DND-41 (cell line): ENCODE measurements around the gene TTLL9.
A peak's percentile ranks its signal among the peaks of the same experiment; 100 is the strongest.

ENCODE experiments used
- ATAC-seq: fragments of 200-7000 bp; cut with Tn5 transposase; 3 replicates; pipeline ENCODE4 v1.9.1; 2021; ENCODE audit warnings: low read depth; ENCODE audit not compliant: insufficient read depth
- DNase-seq: peaks from one replicate; pipeline ENCODE4 v3.0.0-alpha.2; 2020
- H2AFZ ChIP-seq: 2 replicates; pipeline ENCODE4 v1.6.0; 2012; ENCODE audit warnings: low read depth, low read length
- H3K27ac ChIP-seq: 2 replicates; pipeline ENCODE4 v1.5.1; 2012; ENCODE audit warnings: low read length, inconsistent platforms
- H3K27me3 ChIP-seq: fragments of 200-600 bp; sonication (generic); 2 replicates; pipeline ENCODE4 v1.6.0; 2012; ENCODE audit warnings: low read length, mild to moderate bottlenecking, inconsistent platforms; ENCODE audit not compliant: insufficient read depth, poor library complexity
- H3K36me3 ChIP-seq: 2 replicates; pipeline ENCODE4 v1.5.1; 2012; ENCODE audit warnings: low read length, inconsistent platforms; ENCODE audit not compliant: insufficient read depth
- H3K4me1 ChIP-seq: 2 replicates; pipeline ENCODE4 v1.5.1; 2012; ENCODE audit warnings: mild to moderate bottlenecking, low read length; ENCODE audit not compliant: insufficient read depth
- H3K4me2 ChIP-seq: 2 replicates; pipeline ENCODE4 v1.6.0; 2012; ENCODE audit warnings: mild to moderate bottlenecking, moderate library complexity, low read length, inconsistent platforms; ENCODE audit not compliant: insufficient read depth
- H3K4me3 ChIP-seq, 2 experiments: fragments of 200-600 bp in 1 of 2; shearing (Covaris generic) in 1 of 2; 2 replicates each; pipeline ENCODE4 v1.5.1; 2012 to 2016; ENCODE audit warnings: inconsistent platforms in 2 of 2, low read length in 2 of 2, mild to moderate bottlenecking in 2 of 2, low read depth in 1 of 2, moderate library complexity in 1 of 2
- H3K79me2 ChIP-seq: 2 replicates; pipeline ENCODE4 v1.6.0; 2012; ENCODE audit warnings: low read length, inconsistent platforms; ENCODE audit not compliant: insufficient read depth
- H3K9ac ChIP-seq: 2 replicates; pipeline ENCODE4 v1.6.0; 2012; ENCODE audit warnings: low read depth, mild to moderate bottlenecking, inconsistent platforms, low read length, moderate library complexity
- H3K9me3 ChIP-seq: 2 replicates; pipeline ENCODE4 v1.5.1; 2012; ENCODE audit warnings: low read length, moderate library complexity, mild to moderate bottlenecking, inconsistent platforms; ENCODE audit not compliant: insufficient read depth, severe bottlenecking
- H4K20me1 ChIP-seq: 2 replicates; pipeline ENCODE4 v1.6.0; 2012; ENCODE audit warnings: low read length; ENCODE audit not compliant: insufficient read depth
- CTCF ChIP-seq: IDR thresholded peaks from 2 replicates; pipeline ENCODE4 v1.5.1; 2012; ENCODE audit warnings: borderline replicate concordance, low read length, moderate library complexity, mild to moderate bottlenecking; ENCODE audit not compliant: poor library complexity, severe bottlenecking; ENCODE audit errors: extremely low read depth
- EZH2 ChIP-seq: IDR thresholded peaks from 3 replicates; pipeline ENCODE4 v1.6.1; 2012; ENCODE audit warnings: borderline replicate concordance, low read depth, mild to moderate bottlenecking, moderate library complexity, low read length, inconsistent platforms; ENCODE audit not compliant: severe bottlenecking

Gene TTLL9

GRCh38 chr20:31954500-31954899 lies 84.1 kb downstream of the TTLL9 start:
- Histone ChIP-seq H3K27me3 (peaks cover 13% of the 10 kb centered on the region), H3K36me3 (peaks cover 10% of the 10 kb centered on the region), H3K27ac (no peak overlapping the region), H3K4me3 (no peak overlapping the region), H4K20me1 (peaks cover 18% of the 10 kb centered on the region), H2AFZ (no peak overlapping the region), H3K79me2 (peaks cover 23% of the 10 kb centered on the region), H3K4me1 (peaks cover 19% of the 10 kb centered on the region), H3K4me2 (no peak overlapping the region), H3K9ac (no peak overlapping the region), H3K9me3 (no peaks in the 10 kb centered on the region)
- DNase-seq (no peak), ATAC-seq (no peak)
- no peak for TF ChIP-seq CTCF
- no peak for TF ChIP-seq EZH2

- Histone ChIP-seq H3K4me3 (no peak overlapping the region), H3K27me3 (peaks cover 16% of the 10 kb centered on the region), H2AFZ (no peak overlapping the region), H3K9me3 (no peaks in the 10 kb centered on the region), H3K79me2 (no peaks in the 10 kb centered on the region), H3K36me3 (no peaks in the 10 kb centered on the region), H3K4me1 (peaks cover 4% of the 10 kb centered on the region), H3K27ac (no peak overlapping the region), H3K9ac (no peak overlapping the region), H3K4me2 (no peak overlapping the region), H4K20me1 (no peaks in the 10 kb centered on the region)
- TF ChIP-seq CTCF (no peak), EZH2 (no peak)
- ATAC-seq (no peak), DNase-seq (peak; percentile 22)
Observed at GRCh38 chr20:31956556-31957526, 86.4 kb downstream of the TTLL9 start.

GRCh38 chr20:31962761-31963160 lies 92.3 kb downstream of the TTLL9 start:
- Histone ChIP-seq H2AFZ (no peak overlapping the region), H3K36me3 (no peaks in the 10 kb centered on the region), H3K4me1 (no peaks in the 10 kb centered on the region), H3K4me2 (no peak overlapping the region), H3K27ac (no peak overlapping the region), H3K9me3 (no peaks in the 10 kb centered on the region), H3K79me2 (no peaks in the 10 kb centered on the region), H3K27me3 (peaks cover 7% of the 10 kb centered on the region), H3K9ac (no peak overlapping the region), H3K4me3 (no peak overlapping the region), H4K20me1 (0 out of 2 replicates have a peak, but pooled peaks cover 3% of the 10 kb centered on the region)
- DNase-seq (no peak), ATAC-seq (no peak)
- TF ChIP-seq EZH2 (no peak), CTCF (no peak)
